Fibroblast of the aortic adventitia (primary cell): ENCODE results near the gene BPIFA3. TPM values are rescaled to one million over a fixed set of nuclear protein-coding genes. Genes with fewer than 3 reads are reported as not detected.

Experiments used
- DNase-seq: peaks from one replicate; pipeline ENCODE4 v3.0.0-alpha.2; 2010; ENCODE audit warnings: low read depth
- H3K4me3 ChIP-seq: 2 replicates; pipeline ENCODE4 v1.5.1; 2011; ENCODE audit warnings: low read depth, mild to moderate bottlenecking, control low read depth, low read length, moderate library complexity
- total RNA-seq: library from RNA; depleted of rRNA; stranded (reverse); fragments of >200 nt; gene quantifications from 2 replicates; pipeline ENCODE4 v1.2.3, GENCODE V29; 2012; ENCODE audit warnings: low replicate concordance
- TF ChIP-seq, protein P1 (sequence below): IDR thresholded peaks from 2 replicates; pipeline ENCODE4 v1.5.1; 2011; ENCODE audit warnings: mild to moderate bottlenecking, low read length, control low read depth, inconsistent platforms; ENCODE audit not compliant: insufficient read depth

The BPIFA3 gene
- total RNA-seq, 1 donor, result not detected

GRCh38 chr20:33276303-33277113 lies 59.4 kb downstream of the BPIFA3 start:
- no peak for DNase-seq
- H3K4me3 ChIP-seq, result no peak overlapping the region
- TF ChIP-seq, protein P1, sequence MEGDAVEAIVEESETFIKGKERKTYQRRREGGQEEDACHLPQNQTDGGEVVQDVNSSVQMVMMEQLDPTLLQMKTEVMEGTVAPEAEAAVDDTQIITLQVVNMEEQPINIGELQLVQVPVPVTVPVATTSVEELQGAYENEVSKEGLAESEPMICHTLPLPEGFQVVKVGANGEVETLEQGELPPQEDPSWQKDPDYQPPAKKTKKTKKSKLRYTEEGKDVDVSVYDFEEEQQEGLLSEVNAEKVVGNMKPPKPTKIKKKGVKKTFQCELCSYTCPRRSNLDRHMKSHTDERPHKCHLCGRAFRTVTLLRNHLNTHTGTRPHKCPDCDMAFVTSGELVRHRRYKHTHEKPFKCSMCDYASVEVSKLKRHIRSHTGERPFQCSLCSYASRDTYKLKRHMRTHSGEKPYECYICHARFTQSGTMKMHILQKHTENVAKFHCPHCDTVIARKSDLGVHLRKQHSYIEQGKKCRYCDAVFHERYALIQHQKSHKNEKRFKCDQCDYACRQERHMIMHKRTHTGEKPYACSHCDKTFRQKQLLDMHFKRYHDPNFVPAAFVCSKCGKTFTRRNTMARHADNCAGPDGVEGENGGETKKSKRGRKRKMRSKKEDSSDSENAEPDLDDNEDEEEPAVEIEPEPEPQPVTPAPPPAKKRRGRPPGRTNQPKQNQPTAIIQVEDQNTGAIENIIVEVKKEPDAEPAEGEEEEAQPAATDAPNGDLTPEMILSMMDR, result no peak

Other genes starting within 250 kb of the BPIFA3 start
- not detected in 2 replicates for gene SUN5, start 212.9 kb upstream of the BPIFA3 start, total RNA-seq
- not detected in 2 replicates for gene BPIFB2, start 209.6 kb upstream of the BPIFA3 start, total RNA-seq
- not detected in 2 replicates for gene BPIFB6, start 185.7 kb upstream of the BPIFA3 start, total RNA-seq
- not detected in 2 replicates for gene BPIFB3, start 163.4 kb upstream of the BPIFA3 start, total RNA-seq
- not detected in 2 replicates for gene BPIFB4, start 137.7 kb upstream of the BPIFA3 start, total RNA-seq
- not detected in 2 replicates for gene BPIFA2, start 49.2 kb upstream of the BPIFA3 start, total RNA-seq
- gene BPIFA1, start 18.6 kb downstream of the BPIFA3 start, total RNA-seq, result not detected in 2 replicates
- gene BPIFB1, start 65.9 kb downstream of the BPIFA3 start, total RNA-seq, result not detected in 2 replicates
- gene CDK5RAP1, start 184.2 kb downstream of the BPIFA3 start, total RNA-seq, result 14.8 and 17.7 TPM in 2 replicates
- gene SNTA1, start 226.4 kb downstream of the BPIFA3 start, total RNA-seq, result 25.7 and 28.6 TPM in 2 replicates